GM23338 (cell line): Measurements from ENCODE around the gene ORAI1. TPM values are rescaled to one million over a fixed set of nuclear protein-coding genes. Genes with fewer than 3 reads are reported as not detected.

Experiments used
- ATAC-seq: fragments of 200-7000 bp; cut with Tn5 transposase; 3 replicates; pipeline ENCODE4 v1.9.1; 2020
- DNase-seq: peaks from one replicate; pipeline ENCODE4 v3.0.0-alpha.2; 2015; ENCODE audit warnings: low spot score
- H2AFZ ChIP-seq: fragments of 200-600 bp; sonication (generic); 2 replicates; pipeline ENCODE4 v1.8.0; 2016; ENCODE audit warnings: antibody characterized with exemption, mild to moderate bottlenecking, moderate library complexity
- H3F3A ChIP-seq: fragments of 200-600 bp; sonication (generic); replicated peaks from 2 replicates; pipeline ENCODE4 v1.8.0; 2017; ENCODE audit warnings: antibody characterized with exemption, mixed run types, low read depth
- H3K27ac ChIP-seq: fragments of 200-600 bp; sonication (generic); 2 replicates; pipeline ENCODE4 v1.6.1; 2016; ENCODE audit warnings: low read depth
- H3K27me3 ChIP-seq: fragments of 200-600 bp; sonication (generic); 2 replicates; pipeline ENCODE4 v1.8.0; 2016; ENCODE audit warnings: mild to moderate bottlenecking, mixed run types, moderate library complexity; ENCODE audit not compliant: insufficient read depth
- H3K36me3 ChIP-seq: fragments of 200-600 bp; sonication (generic); 2 replicates; pipeline ENCODE4 v1.8.0; 2016; ENCODE audit warnings: mild to moderate bottlenecking; ENCODE audit not compliant: insufficient read depth
- H3K4me1 ChIP-seq: fragments of 200-600 bp; sonication (generic); 2 replicates; pipeline ENCODE4 v1.8.0; 2016; ENCODE audit warnings: mild to moderate bottlenecking, moderate library complexity; ENCODE audit not compliant: insufficient read depth
- H3K4me2 ChIP-seq: fragments of 200-600 bp; sonication (generic); 2 replicates; pipeline ENCODE4 v1.7.1; 2017; ENCODE audit warnings: mixed run types
- H3K4me3 ChIP-seq: fragments of 200-600 bp; sonication (generic); 2 replicates; pipeline ENCODE4 v1.6.1; 2016; ENCODE audit warnings: mixed run types
- H3K79me2 ChIP-seq: fragments of 200-600 bp; sonication (generic); replicated peaks from 2 replicates; pipeline ENCODE4 v1.8.0; 2017; ENCODE audit warnings: mild to moderate bottlenecking; ENCODE audit not compliant: insufficient read depth
- H3K9me2 ChIP-seq: fragments of 200-600 bp; sonication (generic); 2 replicates; pipeline ENCODE4 v1.8.0; 2017; ENCODE audit not compliant: insufficient read depth
- H4K20me1 ChIP-seq: fragments of 200-600 bp; sonication (generic); replicated peaks from 2 replicates; pipeline ENCODE4 v1.8.0; 2017; ENCODE audit warnings: mild to moderate bottlenecking; ENCODE audit not compliant: insufficient read depth
- H3K27ac Mint-ChIP-seq: 2 replicates; pipeline ENCODE4 v1.8.0; 2020; ENCODE audit warnings: inconsistent platforms, mild to moderate bottlenecking, moderate library complexity, mixed read lengths
- H3K27me3 Mint-ChIP-seq: 3 replicates; pipeline ENCODE4 v1.8.0; 2022; ENCODE audit warnings: low read depth, mild to moderate bottlenecking, moderate library complexity, mixed read lengths, inconsistent platforms; ENCODE audit not compliant: insufficient read depth, poor library complexity
- H3K36me3 Mint-ChIP-seq: 3 replicates; pipeline ENCODE4 v1.8.0; 2021; ENCODE audit warnings: low read depth, mild to moderate bottlenecking, inconsistent platforms, moderate library complexity, mixed read lengths
- H3K4me1 Mint-ChIP-seq: 3 replicates; pipeline ENCODE4 v1.8.0; 2020; ENCODE audit warnings: mild to moderate bottlenecking, inconsistent platforms, mixed read lengths
- H3K4me3 Mint-ChIP-seq: 3 replicates; pipeline ENCODE4 v1.8.0; 2021; ENCODE audit warnings: moderate library complexity, mild to moderate bottlenecking, inconsistent platforms, mixed read lengths
- H3K9me3 Mint-ChIP-seq: 3 replicates; pipeline ENCODE4 v1.8.0; 2020; ENCODE audit warnings: moderate library complexity, mild to moderate bottlenecking, inconsistent platforms, mixed read lengths
- CREB1 ChIP-seq: fragments of 250-450 bp; sonication (Bioruptor Pico); IDR thresholded peaks from 2 replicates; pipeline ENCODE4 v1.5.0; 2020; ENCODE audit warnings: low read depth, mild to moderate bottlenecking, moderate library complexity
- CTCF ChIP-seq, 2 experiments: fragments of 200-600 bp in 1 of 2; sonication (generic) in 1 of 2; conservative IDR thresholded peaks; 2 replicates each; pipeline versions ENCODE4 v1.5.1 to v1.6.1; 2016 to 2017; ENCODE audit warnings: antibody characterized with exemption in 2 of 2, low read depth in 2 of 2, mild to moderate bottlenecking in 2 of 2, moderate library complexity in 1 of 2
- EZH2 ChIP-seq: fragments of 200-600 bp; sonication (generic); IDR thresholded peaks from one replicate; pipeline ENCODE4 v1.8.0; 2017; ENCODE audit warnings: antibody characterized with exemption, mild to moderate bottlenecking, low read depth; ENCODE audit not compliant: unreplicated experiment
- EZH2phosphoT487 ChIP-seq: fragments of 200-600 bp; sonication (generic); IDR thresholded peaks from one replicate; pipeline ENCODE4 v1.8.1; 2018; ENCODE audit warnings: antibody characterized with exemption; ENCODE audit not compliant: unreplicated experiment
- JUNB ChIP-seq: IDR thresholded peaks from one replicate; pipeline ENCODE4 v1.6.1; 2016; ENCODE audit warnings: antibody characterized with exemption; ENCODE audit not compliant: unreplicated experiment
- NANOG ChIP-seq: IDR thresholded peaks from 2 replicates; pipeline ENCODE4 v1.6.1; 2016; ENCODE audit warnings: antibody characterized with exemption, borderline replicate concordance
- POLR2AphosphoS5 ChIP-seq: IDR thresholded peaks from 2 replicates; pipeline ENCODE4 v1.6.1; 2016; ENCODE audit warnings: antibody characterized with exemption, low read depth
- REST ChIP-seq: IDR thresholded peaks from one replicate; pipeline ENCODE4 v1.6.1; 2018; ENCODE audit warnings: antibody characterized with exemption; ENCODE audit not compliant: unreplicated experiment
- STAT1 ChIP-seq: IDR thresholded peaks from one replicate; pipeline ENCODE4 v1.6.1; 2016; ENCODE audit warnings: antibody characterized with exemption; ENCODE audit not compliant: unreplicated experiment
- ZNF114 ChIP-seq: fragments of 250-450 bp; sonication (Bioruptor Pico); IDR thresholded peaks from 2 replicates; pipeline ENCODE4 v1.5.0; 2020; ENCODE audit warnings: mild to moderate bottlenecking, moderate library complexity
- ZNF331 ChIP-seq: fragments of 250-450 bp; sonication (Bioruptor Pico); IDR thresholded peaks from 2 replicates; pipeline ENCODE4 v1.5.0; 2020; ENCODE audit warnings: low read depth, mild to moderate bottlenecking, moderate library complexity
- ZNF462 ChIP-seq: fragments of 250-450 bp; sonication (Bioruptor Pico); IDR thresholded peaks from 2 replicates; pipeline ENCODE4 v1.5.0; 2020; ENCODE audit warnings: mild to moderate bottlenecking, moderate library complexity
- polyA plus RNA-seq: library from polyadenylated mRNA; unstranded; fragments of >200 nt; fragmentation: Nextera tagmentation; extraction: Ambion mirVana; gene quantifications from 2 replicates; pipeline ENCODE4 v1.2.1, GENCODE V29; 2016
- total RNA-seq: library from RNA; depleted of rRNA; stranded (reverse); fragments of >200 nt; shearing (Covaris generic); gene quantifications from 2 replicates; pipeline ENCODE4 v1.2.3, GENCODE V29; 2014

ORAI1 gene
- total and polyA plus RNA-seq, 2 experiments from 2014 or later: 23.7 to 32.0 TPM

- TF ChIP-seq ZNF462 (no peak), ZNF114 (CRISPR knock-in tag) (no peak), NANOG (no peak), JUNB (no peak), EZH2 (no peak), STAT1 (no peak)
Measured at GRCh38 chr12:121595520-121595919, 30.8 kb upstream of the ORAI1 start (continued).

GRCh38 chr12:121596526-121596925 lies 29.8 kb upstream of the ORAI1 start:
- ATAC-seq (no peak), DNase-seq (no peak)
- Mint-ChIP-seq H3K27ac (no peak overlapping the region), H3K9me3 (no peaks in the 10 kb centered on the region), H3K4me3 (no peak overlapping the region), H3K27me3 (peaks cover 3% of the 10 kb centered on the region), H3K36me3 (peaks cover 38% of the 10 kb centered on the region), H3K4me1 (peaks cover 11% of the 10 kb centered on the region)
- H3K36me3 ChIP-seq: peaks cover 13% of the 10 kb centered on the region; the same call in 1 of the 2 replicates
- H3K9me2 ChIP-seq: no peaks in the 10 kb centered on the region
- H4K20me1 ChIP-seq: no peaks in the 10 kb centered on the region
- no peak overlapping the region for H2AFZ ChIP-seq
- no peak overlapping the region for H3K4me3 ChIP-seq
- no peaks in the 10 kb centered on the region for H3K27me3 ChIP-seq
- H3K79me2 ChIP-seq: no peaks in the 10 kb centered on the region
- no peaks in the 10 kb centered on the region for H3K4me1 ChIP-seq
- no peak overlapping the region for H3K27ac ChIP-seq
- no peak overlapping the region for H3K4me2 ChIP-seq
- H3F3A ChIP-seq: peaks cover 4% of the 10 kb centered on the region; the same call in 1 of the 2 replicates
- no peak for TF ChIP-seq EZH2
- no peak for TF ChIP-seq EZH2phosphoT487
- TF ChIP-seq JUNB: no peak
- no peak for TF ChIP-seq CREB1 (CRISPR knock-in tag)
- TF ChIP-seq POLR2AphosphoS5: no peak
- no peak for TF ChIP-seq CTCF (conservative IDR thresholded peaks at IDR 0.05; ENCODE audit: low read depth in 2 of 2)
- TF ChIP-seq NANOG: no peak
- TF ChIP-seq STAT1: no peak
- TF ChIP-seq ZNF331 (CRISPR knock-in tag): no peak
- TF ChIP-seq REST: no peak
